22Rv1 (cell line): ENCODE measurements around the gene PSG6.
"Not testable (repeated sequence)": the region's sequence is repeated elsewhere in the genome, so short reads cannot be mapped to it uniquely, and the experiment has no call there.

Experiments
- CTCF ChIP-seq: fragments of 450-650 bp; IDR thresholded peaks from 2 replicates; pipeline ENCODE4 v1.5.1; 2017; ENCODE audit warnings: mild to moderate bottlenecking
- ZFX ChIP-seq: fragments of 450-650 bp; IDR thresholded peaks from 2 replicates; pipeline ENCODE4 v1.6.1; 2017; ENCODE audit warnings: antibody characterized with exemption, borderline replicate concordance

- TF ChIP-seq CTCF, ZFX: not testable (repeated sequence)
Observed at GRCh38 chr19:42934726-42935125, 17.0 kb upstream of the PSG6 start.
